HG02973 (cell line): ENCODE measurements around the gene WNT7A.

Source experiments
- ATAC-seq: cut with Tn5 transposase; IDR thresholded peaks from one replicate; pipeline ENCODE4 v1.9.1; 2021; ENCODE audit warnings: moderate library complexity; ENCODE audit not compliant: unreplicated experiment

Gene WNT7A

DNA sequence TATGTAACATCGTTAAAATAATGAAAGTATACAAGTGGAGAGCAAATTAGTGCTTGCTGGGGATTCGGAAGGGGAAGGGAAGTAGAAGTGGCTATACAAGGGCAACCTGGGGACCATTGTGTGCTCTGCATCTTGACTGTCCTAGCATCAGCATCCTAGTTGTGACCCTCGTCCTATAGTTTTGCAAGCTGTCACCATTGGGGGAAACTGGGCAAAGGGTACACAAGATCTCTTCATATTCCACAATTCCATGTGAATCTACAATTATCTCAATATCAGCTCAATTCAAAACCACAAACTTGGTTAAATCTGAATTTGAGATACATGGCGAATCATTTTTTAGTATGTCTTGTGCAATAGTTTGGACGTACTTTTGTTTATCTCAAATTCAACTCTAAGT, 30.9 kb downstream of the WNT7A start:
- no peak for ATAC-seq

DNA sequence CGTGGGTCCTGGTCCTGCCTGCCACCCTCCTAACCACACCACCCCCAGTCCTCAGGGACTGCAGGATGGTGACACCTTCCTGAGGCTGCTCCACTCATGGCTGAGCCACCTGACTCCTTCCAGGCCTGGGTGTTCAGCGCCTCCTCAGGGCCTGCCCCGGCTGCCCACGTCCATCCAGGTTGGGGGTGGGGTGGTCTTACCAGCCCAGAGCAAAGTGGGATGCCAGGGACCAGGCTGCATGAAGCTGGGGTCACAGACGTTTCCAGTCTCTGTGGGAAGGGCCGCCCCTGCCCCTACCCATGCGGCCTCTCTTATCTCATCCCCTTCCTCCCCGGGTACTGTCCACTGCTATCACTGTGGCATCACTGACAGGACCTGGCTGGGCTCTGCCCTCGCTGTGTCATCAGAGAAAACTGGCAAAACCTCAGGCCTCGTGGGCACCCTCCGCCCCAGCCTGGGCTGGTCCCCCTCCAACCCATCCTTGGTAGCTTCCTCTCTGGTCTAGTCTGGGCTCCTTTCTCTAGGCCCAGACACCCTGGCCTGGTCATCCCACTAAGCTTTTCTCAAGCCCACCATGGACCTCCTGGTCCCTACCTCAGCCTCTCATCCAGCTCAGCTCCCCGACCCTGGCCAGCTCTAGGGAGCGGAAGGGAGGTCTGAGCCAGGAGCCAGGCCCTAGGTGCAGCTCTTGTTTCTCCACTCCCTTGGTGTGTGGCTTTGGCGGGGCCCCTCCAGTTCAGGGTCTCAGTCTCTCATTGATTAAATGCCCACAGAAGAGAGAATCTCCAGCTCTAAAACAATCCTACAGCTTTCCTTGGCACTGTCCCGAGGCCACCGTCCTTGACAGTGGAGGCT, 32.9 kb downstream of the WNT7A start:
- no peak for ATAC-seq

DNA sequence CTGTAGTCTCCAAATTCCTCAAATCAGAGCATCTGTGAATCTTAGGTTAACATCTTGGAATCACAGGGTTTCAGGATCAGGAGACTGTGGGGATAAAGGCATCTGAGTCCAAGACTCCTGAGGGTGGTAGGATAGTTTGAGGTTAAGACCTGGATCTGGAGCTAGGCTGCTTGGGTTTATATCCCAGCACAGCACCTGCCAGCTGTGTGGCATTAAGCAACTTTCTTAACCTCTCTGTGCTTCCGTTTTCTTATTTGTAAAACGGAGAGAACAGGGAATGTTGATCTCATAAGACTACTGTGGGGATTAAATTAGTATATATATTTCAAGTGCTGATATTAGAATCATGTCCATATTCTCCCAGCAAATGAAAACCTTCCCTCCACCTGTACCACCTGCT, 33.6 kb downstream of the WNT7A start:
- ATAC-seq, result no peak

DNA sequence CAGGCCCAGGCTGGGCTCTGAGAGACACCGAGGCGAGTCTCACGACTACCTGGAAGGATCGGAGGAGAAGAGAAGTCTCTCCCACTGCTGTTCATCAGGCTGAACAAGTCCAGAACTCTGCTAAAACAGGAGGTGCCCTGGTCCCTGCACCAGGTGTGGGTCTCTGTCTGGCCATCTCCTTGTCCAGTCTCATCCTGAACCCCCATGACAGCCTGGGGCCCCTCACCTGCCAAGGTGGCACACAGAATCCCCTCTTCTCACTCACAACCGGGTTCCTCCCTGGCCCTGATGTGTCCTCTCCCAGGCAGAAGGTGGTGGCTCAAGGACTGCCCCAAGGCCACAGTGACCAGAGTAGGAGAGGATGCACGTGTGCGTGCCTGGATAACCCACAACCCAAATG, 34.1 kb downstream of the WNT7A start:
- no peak for ATAC-seq

DNA sequence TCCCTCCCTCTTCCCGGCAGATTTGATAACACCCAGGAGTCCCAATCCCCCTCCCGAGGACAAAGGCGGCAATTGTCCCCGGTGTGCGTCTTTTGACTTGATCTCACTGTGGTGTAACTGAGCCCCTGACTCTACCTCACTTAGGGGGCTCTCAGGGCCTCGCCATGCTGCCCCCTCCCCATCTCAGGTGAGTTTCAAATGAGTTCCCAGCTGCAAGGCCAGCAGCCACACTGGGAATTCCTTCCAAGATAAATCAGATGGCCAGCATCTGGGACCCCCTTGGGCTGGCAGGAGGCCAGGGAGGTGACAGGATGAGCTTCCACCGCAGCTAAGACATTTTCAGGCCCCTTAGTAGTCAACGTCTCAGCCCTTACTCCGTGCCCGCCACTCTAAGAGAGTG, 35.0 kb downstream of the WNT7A start:
- no peak for ATAC-seq

DNA sequence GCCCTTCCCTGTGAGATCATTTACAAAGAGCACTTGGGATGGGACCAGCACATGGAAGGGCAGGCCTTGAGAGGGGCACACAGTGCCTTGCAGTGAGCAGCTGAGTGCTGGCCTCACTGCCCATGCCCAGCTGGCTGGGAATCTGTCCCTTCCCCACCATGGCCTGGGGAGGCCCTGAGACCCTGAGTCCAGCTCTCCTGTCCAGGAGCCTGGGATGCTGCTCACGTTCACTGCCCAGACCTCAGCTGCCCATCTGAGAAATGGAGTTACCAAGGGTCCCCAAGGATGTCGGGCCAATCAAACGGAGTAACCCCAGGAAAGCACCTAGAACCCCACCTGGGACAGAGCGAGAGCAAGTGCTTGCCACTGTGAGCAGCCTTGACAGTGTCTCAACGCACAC, 35.6 kb downstream of the WNT7A start:
- no peak for ATAC-seq

DNA sequence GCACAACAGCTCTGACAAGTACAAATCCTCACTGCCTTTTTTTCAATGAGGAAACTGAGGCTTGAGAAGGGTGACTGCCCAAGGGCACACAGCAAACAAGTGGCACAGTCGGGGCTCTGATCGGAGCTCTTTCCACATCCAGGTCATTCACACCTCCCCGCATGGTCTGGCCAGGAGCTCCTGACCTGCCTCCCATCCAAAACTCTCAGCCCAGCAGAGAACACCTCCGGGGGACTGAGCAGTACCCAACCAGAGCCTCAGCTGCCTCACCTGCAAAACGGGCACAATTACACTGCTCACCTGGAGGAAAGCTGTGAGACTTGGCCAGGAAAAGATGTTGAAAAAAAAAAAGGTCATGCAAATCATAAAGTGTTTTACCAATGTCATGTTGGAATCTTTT, 36.5 kb downstream of the WNT7A start:
- ATAC-seq, result no peak

DNA sequence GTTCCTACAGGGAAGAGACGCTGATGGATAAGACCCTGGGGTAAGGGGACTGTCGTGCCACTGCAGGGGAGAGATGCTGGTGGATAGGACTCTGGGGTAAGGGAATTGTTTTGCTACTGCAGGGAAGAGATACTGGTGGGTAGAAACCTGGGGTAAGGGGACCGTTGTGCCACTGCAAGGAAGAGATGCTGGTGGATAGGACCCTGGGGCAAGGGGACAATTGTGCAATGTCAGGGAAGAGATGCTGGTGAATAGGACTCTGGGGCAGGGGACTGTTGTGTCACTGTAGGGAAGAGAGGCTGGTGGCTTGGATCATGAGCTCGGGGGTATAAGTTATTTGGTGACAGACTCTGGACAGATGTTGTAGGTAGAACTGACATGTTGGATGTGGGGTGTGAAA, 37.6 kb downstream of the WNT7A start:
- no peak for ATAC-seq

DNA sequence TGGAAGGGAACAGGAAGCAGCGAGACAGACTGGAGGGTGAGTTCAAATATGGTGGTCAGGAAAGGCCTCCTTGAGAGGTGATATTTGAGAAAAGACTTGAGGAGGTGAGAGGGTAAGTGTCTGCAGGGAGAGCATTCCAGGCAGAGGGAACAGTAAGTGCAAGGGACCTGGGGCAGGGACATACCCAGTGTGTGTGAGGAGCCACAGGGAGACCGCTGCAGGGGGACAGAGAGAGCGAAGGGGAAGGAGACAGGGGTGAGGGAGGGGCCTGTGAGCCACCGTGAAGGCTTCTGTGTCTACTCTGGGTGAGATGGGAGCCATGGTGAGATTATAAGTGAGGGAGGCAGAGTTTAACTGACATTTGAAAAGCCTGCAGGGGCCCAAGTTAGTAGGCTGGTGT, 38.0 kb downstream of the WNT7A start:
- no peak for ATAC-seq

DNA sequence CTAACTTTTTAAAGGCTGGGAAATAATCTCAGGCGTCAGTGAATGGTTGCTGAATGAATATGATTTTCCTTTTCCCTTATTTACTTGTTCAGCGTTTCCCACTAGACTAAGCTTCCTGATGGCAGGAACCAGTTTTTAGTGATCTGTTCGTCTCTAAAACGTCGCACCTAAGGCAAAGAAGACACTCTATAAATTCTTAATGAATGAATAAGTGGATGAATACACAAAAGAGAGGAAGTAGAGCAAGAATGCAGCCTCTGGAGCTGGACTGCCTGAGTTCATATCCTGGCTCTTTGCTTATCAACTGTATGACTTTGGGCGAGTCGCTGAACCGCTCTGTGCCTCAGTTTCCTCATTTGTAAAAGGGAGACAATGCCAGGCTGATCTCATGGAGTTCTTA, 38.7 kb downstream of the WNT7A start:
- no peak for ATAC-seq

DNA sequence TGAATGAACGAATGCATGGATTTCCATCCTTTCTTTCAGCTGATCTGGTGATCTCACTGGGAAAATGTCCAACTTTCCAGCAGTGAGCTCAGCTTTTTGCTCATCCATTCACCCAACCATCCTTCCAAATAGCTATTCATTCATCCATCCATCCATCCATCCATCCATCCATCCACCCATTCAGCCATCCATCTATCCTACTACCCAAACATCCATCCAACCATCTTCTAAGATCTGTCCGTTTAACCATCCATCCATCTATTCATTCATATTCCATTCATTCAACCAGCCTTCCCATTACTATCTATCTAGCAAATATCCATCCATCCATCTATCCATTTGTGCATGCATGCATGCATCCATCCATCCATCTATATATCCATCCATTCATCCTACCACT, 39.4 kb downstream of the WNT7A start:
- ATAC-seq, result no peak

DNA sequence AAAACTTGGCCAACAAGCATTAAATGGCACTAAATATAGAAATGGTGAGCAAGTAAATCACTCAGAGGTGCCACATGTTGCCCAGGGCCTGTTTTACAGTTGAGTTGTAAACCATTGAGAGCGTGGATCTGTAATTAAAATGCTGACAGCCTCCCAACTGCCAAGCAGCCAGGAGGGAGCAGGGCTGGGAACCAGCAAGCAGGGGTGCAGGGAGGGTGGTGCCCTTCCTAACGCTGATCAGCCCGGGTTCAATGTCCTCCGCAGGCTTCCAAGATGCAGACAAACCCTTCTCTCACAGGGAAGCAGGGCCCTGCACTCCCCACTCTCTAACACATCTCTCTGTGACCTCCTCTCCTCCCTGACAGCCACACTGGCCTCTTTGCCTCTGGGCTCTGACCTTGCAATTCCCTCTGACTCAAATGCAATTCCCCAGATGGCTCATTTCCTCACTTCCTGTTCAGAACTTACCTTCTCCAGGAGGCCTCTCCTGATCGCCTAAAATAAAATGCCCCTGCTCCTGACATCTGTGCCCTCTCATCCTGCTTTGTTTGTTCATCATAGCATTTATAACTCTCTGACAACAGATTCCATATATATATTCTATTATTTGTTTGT, 40.0 kb downstream of the WNT7A start:
- no peak for ATAC-seq

DNA sequence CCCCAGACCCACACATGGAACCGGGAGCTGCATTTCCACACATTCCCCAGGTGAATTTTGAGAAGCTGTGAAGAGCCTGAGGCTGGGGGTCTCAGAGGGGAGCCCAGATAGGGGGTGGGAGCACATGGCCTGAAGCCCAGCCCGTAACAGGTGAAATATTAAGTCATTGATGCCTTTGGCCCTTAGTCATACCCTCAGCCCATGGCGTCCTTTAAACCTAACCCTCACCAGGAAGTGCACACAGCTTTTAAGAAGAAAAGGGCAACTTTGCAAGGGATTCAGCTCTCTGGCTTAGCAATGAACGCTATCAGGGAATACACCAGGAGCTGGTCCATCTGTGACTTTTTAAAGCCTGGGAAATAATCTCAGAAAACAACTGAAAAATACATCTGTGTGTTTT, 40.6 kb downstream of the WNT7A start:
- no peak for ATAC-seq

DNA sequence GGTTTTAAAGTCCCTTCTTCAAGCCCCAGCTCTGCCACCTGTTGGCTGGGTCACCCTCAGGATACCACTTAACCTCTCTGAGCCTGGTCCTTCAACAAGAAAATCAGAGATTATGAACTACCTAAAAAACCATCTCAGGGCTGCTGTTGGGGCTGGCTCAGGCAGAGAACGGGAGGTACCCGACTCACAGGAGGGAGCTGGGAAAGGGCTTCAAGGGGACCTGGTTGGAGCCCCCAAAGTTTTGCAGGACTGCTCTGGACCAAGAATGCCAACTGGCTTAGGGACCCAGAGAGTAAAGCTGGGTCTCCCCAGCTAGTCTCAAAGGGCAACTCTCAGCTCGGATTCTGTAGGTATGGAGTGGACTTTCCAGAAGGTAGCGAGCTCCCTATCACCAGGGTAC, 41.5 kb downstream of the WNT7A start:
- ATAC-seq, result no peak

DNA sequence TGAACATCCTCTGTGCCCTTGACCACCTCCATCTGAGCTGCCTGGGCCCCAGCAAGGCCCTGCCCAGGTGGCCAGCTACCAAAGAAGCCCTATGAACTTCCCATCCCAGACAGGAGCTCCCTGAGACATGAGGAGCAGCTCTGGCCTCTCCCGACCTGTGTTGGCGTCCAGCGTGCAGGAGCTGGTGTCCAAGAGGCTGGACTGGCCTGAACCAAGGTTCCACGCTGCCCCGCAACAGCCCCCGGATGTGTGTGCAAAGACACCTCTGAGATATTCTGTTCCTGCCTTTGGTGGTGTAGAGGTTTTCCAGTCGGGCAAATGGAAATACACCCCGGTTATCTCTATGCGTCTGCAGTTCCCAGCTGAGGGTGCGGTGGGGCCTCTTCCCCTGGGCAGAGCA, 42.1 kb downstream of the WNT7A start:
- no peak for ATAC-seq

DNA sequence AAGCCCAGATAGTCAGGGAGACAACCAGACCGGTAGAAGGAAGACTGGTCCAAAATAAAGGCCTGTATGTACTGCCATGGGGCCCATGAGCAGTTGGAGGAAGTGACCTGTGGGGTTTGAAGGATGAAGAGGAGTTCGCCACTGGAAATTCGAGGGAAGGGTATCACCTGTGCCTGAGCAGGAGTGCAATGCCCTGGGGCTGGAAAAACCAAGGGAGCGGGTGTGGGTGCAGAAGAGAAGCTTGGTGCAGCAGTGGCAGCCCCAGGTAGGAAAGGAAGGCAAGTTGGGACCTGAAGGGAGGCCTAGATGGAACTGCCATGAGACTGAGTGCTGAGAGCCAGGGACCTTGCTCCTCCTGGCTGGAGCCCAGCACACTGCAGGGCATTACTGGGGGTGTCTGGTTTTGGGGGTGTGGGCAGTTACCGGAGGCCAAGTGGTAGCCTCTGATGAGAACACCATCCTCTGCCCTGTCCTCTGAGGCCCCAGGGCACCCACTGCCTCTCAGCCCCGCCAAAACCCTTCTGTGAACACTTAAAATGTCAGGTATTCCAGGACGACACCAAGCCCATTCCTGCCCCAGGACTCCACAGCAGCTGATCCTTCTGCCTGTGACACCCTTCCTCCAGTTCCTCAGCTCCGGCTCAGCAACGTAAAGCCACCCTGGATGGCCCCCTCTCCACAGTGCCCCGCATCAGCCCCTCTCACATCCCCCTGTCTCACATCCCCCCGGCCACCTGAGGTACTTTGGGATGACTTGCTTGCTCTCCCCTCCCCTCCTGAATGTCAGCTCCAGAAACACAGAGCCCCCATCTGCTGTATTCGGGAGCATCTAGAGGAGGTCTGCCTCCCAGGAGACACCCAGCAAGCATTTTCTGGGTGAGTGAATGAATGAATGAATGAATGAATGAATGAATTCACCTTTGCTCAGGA, 42.9 kb downstream of the WNT7A start:
- no peak for ATAC-seq

DNA sequence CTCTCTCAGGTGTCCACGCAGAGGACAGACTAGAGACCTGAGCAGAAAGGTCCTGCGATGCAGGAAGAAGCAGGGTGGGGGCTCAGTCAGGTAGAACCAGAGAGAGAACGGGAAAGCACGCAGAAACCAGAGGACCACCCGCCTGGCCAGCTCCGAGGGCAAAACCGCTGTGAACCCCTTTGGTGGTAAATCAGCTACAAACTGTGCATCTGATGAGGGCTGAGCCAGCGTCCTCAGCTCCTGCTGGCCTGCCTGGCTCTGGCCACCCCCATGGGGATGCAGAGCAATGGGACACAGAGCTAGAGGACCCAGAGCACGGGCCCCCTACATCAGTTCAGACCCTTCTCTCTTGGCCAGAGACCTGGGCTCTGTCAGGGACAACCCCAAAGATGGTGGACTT, 44.6 kb downstream of the WNT7A start:
- no peak for ATAC-seq

DNA sequence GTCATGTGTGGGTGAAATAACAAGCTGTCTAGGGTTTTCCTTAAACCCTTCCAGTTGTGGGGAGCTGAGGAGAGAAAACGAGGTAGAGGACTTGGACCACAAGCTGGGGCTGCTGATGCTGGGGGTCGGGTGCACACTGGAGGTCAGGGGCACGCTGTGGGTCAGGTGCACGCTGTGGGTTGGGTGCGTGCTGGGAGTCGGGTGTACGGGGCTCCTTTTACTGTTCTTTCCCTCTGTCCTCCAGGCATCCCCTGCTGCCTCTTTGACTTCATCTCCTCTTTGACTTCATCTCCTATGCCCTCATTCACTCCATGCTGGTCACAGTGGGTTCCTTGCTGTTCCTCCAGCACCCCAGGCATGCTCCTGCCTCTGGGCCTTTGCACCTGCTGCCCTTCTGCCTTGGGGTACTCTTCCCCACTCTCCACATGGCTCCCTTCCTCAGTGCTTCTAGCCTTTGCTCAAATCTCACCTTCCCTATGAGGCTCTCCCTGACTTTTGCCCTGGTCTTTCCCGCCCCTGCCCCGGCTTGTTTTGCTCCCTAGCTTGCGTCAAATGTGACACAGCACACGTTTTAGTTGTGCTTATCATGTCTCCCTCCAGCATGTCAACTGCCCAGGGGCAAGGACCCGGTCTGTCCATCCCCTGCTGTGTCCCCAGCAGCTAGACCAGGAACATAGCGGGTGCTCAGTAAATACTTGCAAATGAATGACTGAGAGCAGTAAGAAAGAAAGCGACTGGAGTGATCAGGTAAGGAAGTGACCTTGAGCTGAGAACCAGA, 45.4 kb downstream of the WNT7A start:
- ATAC-seq, result no peak

DNA sequence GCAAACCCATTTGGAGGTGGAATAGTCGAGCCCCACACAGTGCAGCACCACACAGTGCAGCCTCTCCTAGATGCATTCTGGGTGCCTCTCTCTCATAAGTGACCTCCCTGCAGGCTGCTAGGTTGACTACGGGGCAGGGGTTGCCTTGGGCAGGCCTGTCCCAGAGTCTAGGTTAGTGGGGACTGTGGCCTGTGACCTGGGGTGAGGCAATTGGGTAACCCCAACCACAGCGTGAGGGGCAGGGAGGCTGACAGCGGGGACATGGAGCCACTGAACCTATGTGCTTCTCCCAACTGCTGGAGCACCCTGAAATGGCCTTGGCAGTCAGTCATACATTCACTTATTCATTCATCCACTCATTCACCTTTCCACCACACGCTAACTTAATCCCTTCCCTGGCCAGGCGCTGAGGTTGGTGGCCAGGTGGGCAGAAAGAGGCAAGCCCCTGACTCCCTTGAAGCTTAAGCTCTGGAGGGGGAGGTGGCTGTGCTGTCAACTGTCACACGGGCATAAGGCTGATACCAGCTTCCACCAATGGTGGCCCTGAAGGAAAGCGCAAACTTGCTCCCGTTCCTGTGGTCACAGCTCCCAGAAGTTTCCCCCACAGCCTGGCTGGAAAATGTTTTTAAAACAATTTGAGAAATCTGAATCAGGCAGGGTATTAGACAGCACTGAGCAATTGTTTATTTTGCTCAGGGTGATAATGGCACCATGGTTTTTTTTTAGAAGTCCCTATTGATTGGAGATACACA, 46.2 kb downstream of the WNT7A start:
- no peak for ATAC-seq

DNA sequence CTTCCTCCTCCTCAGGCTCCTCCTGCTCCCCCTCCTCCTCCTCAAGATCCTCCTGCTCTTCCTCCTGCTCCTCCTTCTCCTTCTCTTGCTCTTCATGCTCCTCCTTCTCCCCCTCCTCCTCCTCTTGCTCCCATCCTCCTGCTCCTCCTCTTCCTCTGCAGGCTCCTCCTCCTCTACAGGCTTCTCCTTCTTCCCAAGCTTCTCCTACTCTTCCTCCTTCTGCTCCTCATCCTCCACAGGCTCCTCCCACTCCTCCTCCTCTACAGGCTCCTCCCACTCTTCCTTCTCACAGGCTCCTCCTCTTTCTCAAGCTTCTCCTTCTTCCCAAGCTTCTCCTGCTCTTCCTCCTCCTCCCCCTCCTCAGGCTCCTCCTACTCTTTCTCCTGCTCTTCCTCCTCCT, 47.7 kb downstream of the WNT7A start:
- no peak for ATAC-seq
